Thyroid gland (tissue), 4 donors: ENCODE results near the gene GBP6.

Experiments used
- POLR2A ChIP-seq, 2 donors: fragments of 450-650 bp; IDR thresholded peaks; one replicate each; pipeline ENCODE4 v1.6.1; 2017; ENCODE audit warnings: antibody characterized with exemption in 2 of 2, mild to moderate bottlenecking in 2 of 2, moderate library complexity in 1 of 2
- TF ChIP-seq, protein P1 (sequence below), 6 experiments: fragments of 200-600 bp in 3 of 6; fragments of 450-650 bp in 3 of 6; sonication (generic) in 3 of 6; IDR thresholded peaks; one replicate each; pipeline ENCODE4 v1.5.1; 2016 to 2019; ENCODE audit warnings: antibody characterized with exemption in 6 of 6, mild to moderate bottlenecking in 2 of 6, inconsistent platforms in 1 of 6, moderate library complexity in 1 of 6

DNA sequence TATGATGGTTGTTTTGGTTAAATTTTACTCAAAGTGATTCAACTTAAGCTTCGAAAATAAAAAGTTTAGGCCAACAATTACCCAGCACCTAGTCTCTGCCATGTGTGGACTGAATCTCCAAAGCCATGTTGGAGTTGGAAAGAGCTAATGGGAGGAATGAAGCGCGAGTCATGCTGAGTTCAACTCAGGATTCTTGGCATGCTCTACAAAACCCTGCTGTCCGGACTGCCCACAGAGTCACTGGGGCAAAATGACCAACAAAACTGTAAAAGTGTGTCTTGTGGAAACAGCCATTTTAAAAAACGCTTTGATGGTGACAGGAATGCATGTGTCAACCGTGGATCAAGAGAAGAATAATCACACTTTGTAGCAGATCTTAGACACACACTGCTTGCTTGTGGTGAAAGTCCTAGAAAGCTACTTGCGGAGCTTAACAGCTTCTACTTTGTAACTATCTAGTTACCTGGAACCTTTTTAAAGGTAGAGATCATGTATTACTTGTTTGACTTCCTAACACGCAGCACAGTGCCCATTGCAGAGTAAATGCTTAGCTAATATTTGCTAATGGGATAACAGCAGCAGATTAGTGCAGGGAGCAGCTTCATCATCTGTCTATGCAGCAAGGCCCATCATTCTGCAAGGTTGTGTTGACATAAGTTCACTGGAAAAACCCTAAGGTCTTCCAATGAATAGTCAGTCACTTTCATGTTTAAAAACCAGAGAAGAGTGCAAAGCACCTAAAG, 7.0 kb upstream of the GBP6 start:
- TF ChIP-seq, protein P1, sequence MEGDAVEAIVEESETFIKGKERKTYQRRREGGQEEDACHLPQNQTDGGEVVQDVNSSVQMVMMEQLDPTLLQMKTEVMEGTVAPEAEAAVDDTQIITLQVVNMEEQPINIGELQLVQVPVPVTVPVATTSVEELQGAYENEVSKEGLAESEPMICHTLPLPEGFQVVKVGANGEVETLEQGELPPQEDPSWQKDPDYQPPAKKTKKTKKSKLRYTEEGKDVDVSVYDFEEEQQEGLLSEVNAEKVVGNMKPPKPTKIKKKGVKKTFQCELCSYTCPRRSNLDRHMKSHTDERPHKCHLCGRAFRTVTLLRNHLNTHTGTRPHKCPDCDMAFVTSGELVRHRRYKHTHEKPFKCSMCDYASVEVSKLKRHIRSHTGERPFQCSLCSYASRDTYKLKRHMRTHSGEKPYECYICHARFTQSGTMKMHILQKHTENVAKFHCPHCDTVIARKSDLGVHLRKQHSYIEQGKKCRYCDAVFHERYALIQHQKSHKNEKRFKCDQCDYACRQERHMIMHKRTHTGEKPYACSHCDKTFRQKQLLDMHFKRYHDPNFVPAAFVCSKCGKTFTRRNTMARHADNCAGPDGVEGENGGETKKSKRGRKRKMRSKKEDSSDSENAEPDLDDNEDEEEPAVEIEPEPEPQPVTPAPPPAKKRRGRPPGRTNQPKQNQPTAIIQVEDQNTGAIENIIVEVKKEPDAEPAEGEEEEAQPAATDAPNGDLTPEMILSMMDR (IDR thresholded peaks at IDR 0.05) = no peak
- no peak for TF ChIP-seq POLR2A (IDR thresholded peaks at IDR 0.05)
